Cardiac muscle cell (in vitro differentiated cells and primary cell): Measurements from ENCODE around the gene DLEC1. TPM values are rescaled to one million over a fixed set of nuclear protein-coding genes. Genes with fewer than 3 reads are reported as not detected.
A peak's percentile ranks its signal among the peaks of the same experiment; 100 is the strongest.

Experiments
- DNase-seq, 2 donors: peaks; one replicate each; pipeline versions ENCODE4 v3.0.0 to v3.0.0-alpha.2; 2010 to 2017; ENCODE audit warnings: low read depth in 1 of 2, low spot score in 1 of 2
- H3K27ac ChIP-seq: fragments of 200-600 bp; sonication (generic); 2 replicates; pipeline ENCODE4 v1.5.1; 2016
- H3K27me3 ChIP-seq: fragments of 200-600 bp; sonication (generic); 2 replicates; pipeline ENCODE4 v1.6.0; 2016; ENCODE audit warnings: control low read depth
- H3K36me3 ChIP-seq: fragments of 200-600 bp; sonication (generic); 2 replicates; pipeline ENCODE4 v1.5.1; 2016; ENCODE audit warnings: control low read depth
- H3K4me1 ChIP-seq: fragments of 200-600 bp; sonication (generic); 2 replicates; pipeline ENCODE4 v1.8.1; 2017; ENCODE audit warnings: low read depth, mild to moderate bottlenecking, mixed run types
- H3K4me3 ChIP-seq: fragments of 200-600 bp; sonication (generic); 2 replicates; pipeline ENCODE4 v1.5.1; 2016; ENCODE audit warnings: mild to moderate bottlenecking
- H3K9me3 ChIP-seq: fragments of 200-600 bp; sonication (generic); 2 replicates; pipeline ENCODE4 v1.5.1; 2017; ENCODE audit warnings: low read depth, mild to moderate bottlenecking, control low read depth
- polyA plus RNA-seq: library from polyadenylated mRNA; unstranded; fragments of >200 nt; fragmentation: Nextera tagmentation; extraction: Ambion mirVana; gene quantifications from 2 replicates; pipeline ENCODE4 v1.2.1, GENCODE V29; 2016
- total RNA-seq: library from RNA; depleted of rRNA; stranded (reverse); fragments of >200 nt; gene quantifications from 2 replicates; pipeline ENCODE4 v1.2.3, GENCODE V29; 2016
- TF ChIP-seq, protein P1 (sequence below): IDR thresholded peaks from 2 replicates; pipeline ENCODE4 v1.5.1; 2012; ENCODE audit warnings: low read depth, mild to moderate bottlenecking, low read length

The DLEC1 gene
- total and polyA plus RNA-seq, 2 experiments from 2014 or later: 0.15 TPM; not detected in 1

DNA sequence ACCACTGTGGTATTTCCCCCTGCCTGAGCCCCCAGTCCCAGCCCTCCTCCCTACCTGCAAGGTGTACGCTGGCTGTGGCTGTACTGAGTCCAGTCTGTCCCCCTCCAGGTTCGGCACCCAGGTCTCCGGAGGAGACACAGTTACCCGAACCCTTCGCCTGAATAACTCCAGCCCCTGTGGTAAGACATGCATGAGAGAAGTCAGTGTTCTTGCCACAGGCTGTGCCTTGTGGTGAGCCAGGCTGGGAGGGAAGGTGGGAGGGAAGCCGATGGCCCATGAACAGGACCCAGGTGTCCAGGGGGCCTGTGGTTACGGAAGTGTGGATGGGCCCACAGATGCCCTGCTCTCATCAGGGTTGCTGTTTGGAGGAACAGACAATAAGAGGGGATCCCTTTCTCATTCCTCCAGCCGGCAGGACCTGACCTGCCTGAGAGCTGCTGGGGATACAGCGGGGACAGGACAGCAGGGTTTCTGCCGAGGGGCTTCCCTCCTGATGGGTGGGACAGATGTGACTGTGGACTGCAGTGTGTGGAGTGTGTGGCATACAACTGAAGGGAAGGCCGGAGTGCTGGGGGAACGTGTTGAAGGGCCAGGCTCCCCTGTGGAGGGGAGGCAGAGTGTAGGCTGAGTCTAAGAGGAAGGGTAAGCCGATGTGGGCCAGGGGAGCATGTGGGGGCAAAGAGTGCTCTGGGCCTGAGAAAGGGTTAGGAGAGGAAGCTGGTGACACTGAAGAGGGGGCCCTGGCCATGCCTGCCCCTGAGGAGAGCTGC is 76.1 kb downstream of the DLEC1 start:
- no peak overlapping the region for H3K4me3 ChIP-seq
- no peaks in the 10 kb centered on the region for H3K36me3 ChIP-seq
- TF ChIP-seq, protein P1, sequence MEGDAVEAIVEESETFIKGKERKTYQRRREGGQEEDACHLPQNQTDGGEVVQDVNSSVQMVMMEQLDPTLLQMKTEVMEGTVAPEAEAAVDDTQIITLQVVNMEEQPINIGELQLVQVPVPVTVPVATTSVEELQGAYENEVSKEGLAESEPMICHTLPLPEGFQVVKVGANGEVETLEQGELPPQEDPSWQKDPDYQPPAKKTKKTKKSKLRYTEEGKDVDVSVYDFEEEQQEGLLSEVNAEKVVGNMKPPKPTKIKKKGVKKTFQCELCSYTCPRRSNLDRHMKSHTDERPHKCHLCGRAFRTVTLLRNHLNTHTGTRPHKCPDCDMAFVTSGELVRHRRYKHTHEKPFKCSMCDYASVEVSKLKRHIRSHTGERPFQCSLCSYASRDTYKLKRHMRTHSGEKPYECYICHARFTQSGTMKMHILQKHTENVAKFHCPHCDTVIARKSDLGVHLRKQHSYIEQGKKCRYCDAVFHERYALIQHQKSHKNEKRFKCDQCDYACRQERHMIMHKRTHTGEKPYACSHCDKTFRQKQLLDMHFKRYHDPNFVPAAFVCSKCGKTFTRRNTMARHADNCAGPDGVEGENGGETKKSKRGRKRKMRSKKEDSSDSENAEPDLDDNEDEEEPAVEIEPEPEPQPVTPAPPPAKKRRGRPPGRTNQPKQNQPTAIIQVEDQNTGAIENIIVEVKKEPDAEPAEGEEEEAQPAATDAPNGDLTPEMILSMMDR: no peak
- no peaks in the 10 kb centered on the region for H3K9me3 ChIP-seq
- no peak overlapping the region for H3K27ac ChIP-seq
- H3K27me3 ChIP-seq: no peaks in the 10 kb centered on the region
- no peak for DNase-seq
- no peaks in the 10 kb centered on the region for H3K4me1 ChIP-seq

DNA sequence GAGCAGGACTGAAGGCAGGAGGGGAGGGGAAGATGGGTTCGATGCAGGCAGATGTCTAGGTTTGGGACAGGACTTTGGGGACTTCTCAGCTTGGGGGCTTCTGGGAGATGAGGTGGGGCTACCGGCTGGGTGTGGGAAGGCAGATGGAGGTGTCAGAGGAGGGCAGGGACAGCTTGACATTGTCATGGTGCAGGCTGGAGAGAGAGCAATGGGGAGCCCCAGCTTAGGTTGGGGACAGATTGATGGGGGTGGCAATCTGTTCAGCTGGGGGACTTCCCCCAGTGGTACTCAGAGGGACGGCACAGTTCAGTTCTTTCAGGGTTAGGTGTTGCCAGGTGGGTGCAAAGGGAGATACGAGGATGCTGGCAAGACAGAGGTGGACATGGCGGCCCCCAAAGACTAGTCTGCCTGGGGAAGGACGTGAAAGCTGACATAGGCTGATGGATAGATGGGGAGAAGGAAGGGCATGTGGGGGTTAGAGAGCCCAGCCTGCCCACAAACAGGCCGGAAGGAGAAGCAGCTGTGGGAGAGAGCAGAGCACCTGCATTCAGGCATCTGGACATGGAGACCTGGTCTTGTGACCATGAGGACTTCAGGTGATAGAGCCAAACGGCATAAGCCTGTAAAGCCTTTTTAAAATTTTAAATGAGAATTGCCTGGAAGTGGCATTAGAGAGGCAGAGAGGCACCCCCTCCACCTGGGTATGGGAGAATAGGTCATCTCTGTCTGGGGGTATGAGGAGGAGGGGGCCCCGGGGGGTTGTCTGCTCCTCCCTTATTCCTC is 76.8 kb downstream of the DLEC1 start:
- H3K4me3 ChIP-seq: no peak overlapping the region
- no peak overlapping the region for H3K27ac ChIP-seq
- DNase-seq: no peak
- no peaks in the 10 kb centered on the region for H3K27me3 ChIP-seq
- no peaks in the 10 kb centered on the region for H3K4me1 ChIP-seq
- H3K9me3 ChIP-seq: no peaks in the 10 kb centered on the region
- TF ChIP-seq, protein P1: no peak
- H3K36me3 ChIP-seq: no peaks in the 10 kb centered on the region

DNA sequence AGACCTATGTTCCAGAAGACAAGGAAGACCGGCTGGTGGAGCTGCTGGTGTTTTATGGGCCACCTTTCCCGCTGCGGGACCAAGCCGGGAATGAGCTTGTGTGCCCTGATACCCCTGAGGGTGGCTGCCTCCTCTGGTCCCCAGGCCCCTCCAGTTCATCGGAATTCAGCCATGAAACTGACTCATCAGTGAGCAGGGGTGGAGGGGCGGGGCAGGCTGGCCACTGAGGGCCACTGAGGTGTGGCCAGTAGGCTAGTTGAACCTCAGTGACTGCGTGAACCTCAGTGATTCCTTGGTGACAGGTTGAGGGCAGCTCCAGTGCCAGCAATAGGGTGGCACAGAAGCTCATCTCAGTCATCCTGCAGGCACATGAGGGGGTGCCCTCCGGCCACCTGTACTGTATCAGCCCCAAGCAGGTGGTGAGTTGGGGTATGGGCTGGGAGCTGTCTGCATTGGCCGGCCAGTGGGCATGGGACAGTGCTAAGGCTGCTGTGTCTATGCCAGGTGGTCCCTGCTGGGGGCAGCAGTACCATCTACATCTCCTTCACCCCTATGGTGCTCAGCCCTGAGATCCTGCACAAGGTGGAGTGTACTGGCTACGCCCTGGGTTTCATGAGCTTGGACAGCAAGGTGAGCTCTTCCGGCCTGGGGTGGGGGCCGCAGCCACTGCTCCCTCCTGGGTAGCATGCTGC is 77.6 kb downstream of the DLEC1 start:
- Histone ChIP-seq H3K4me1 (no peaks in the 10 kb centered on the region), H3K9me3 (no peaks in the 10 kb centered on the region), H3K27ac (no peak overlapping the region), H3K27me3 (no peaks in the 10 kb centered on the region), H3K4me3 (no peak overlapping the region), H3K36me3 (no peaks in the 10 kb centered on the region)
- no peak for DNase-seq
- TF ChIP-seq, protein P1: no peak

DNA sequence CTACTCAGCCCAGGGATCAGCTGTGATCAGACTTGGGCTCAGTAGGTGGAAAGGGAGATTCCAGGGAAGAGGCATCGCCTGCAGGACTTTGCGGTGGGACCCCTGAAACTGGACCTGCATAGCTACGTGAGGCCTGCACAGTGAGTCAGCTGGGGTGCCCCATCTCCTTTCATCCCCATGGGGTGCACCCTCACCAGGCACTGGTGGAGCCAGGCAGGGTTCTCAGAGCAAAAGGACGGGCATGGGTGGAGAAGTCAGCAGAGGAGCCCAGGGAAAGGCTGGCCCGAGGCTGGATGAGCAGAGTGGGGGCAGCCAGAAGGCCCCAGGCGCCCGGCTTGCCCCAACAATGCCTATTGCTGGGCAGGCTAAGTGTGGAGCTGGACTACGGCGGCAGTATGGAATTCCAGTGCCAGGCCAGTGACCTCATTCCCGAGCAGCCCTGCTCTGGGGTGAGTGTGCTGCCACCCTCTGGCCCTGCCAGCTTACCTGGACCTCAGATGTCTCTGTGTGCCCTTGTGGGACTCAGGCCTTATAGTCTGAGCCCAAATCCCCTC is 78.2 kb downstream of the DLEC1 start:
- Histone ChIP-seq H3K27me3 (no peaks in the 10 kb centered on the region), H3K4me3 (no peak overlapping the region), H3K27ac (no peak overlapping the region), H3K4me1 (no peaks in the 10 kb centered on the region), H3K36me3 (no peaks in the 10 kb centered on the region), H3K9me3 (no peaks in the 10 kb centered on the region)
- DNase-seq: no peak
- TF ChIP-seq, protein P1: no peak

DNA sequence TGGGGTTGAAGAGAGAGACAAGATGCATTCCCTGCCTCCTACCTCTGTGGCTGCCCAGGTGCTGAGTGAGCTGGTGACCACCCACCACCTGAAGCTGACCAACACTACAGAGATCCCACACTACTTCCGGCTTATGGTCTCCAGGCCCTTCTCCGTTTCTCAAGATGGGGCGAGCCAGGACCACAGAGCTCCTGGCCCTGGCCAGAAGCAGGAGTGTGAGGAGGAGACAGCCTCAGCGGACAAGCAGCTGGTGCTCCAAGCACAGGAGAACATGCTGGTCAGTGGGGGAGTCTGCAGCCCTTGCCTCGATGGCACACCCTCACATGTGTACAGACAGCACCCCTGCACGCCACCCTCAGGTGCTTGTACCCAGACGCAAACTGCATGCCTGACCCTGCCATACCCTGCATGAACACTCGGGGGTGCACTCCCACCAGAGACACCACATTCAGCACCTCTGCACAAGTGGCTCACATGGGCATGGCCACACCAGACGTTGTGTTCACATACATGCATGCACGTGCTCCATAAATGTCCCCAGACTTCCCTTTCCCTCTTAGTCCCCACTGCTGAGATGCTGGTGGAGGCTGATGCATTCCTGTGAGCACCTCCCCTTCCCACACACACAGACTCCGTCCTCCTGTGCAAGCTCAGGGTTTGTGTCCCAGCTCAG is 78.9 kb downstream of the DLEC1 start:
- no peak overlapping the region for H3K27ac ChIP-seq
- no peaks in the 10 kb centered on the region for H3K9me3 ChIP-seq
- H3K27me3 ChIP-seq: no peaks in the 10 kb centered on the region
- H3K36me3 ChIP-seq: peaks cover 3% of the 10 kb centered on the region
- peak; percentile 32 to 69 for DNase-seq
- H3K4me1 ChIP-seq: no peaks in the 10 kb centered on the region
- no peak overlapping the region for H3K4me3 ChIP-seq
- TF ChIP-seq, protein P1: peak; percentile 81
